Keratinocyte (primary cell): Measurements from ENCODE around the gene ISG15. TPM values are rescaled to one million over a fixed set of nuclear protein-coding genes. Genes with fewer than 3 reads are reported as not detected.

Source experiments
- DNase-seq: peaks from one replicate; pipeline ENCODE4 v3.0.0-alpha.2; 2011; ENCODE audit warnings: low read depth, missing footprints, low spot score
- FAIRE-seq: peaks from 2 replicates; lab custom pipeline; 2011; peaks lifted over from hg19 to GRCh38; lab: Jason Lieb, UNC
- H2AFZ ChIP-seq: 2 replicates; pipeline ENCODE4 v1.6.0; 2012; ENCODE audit warnings: low read length, control low read depth, inconsistent platforms; ENCODE audit not compliant: control insufficient read depth
- H3K27ac ChIP-seq: 2 replicates; pipeline ENCODE4 v1.5.1; 2011; ENCODE audit warnings: low read length; ENCODE audit not compliant: control insufficient read depth, insufficient read depth
- H3K27me3 ChIP-seq: 3 replicates; pipeline ENCODE4 v1.6.0; 2011; ENCODE audit warnings: low read length; ENCODE audit not compliant: control insufficient read depth, insufficient read depth; ENCODE audit errors: extremely low read depth
- H3K36me3 ChIP-seq, 2 experiments: 2 replicates in 1 of 2; 3 replicates in 1 of 2; pipeline ENCODE4 v1.5.1; 2011; ENCODE audit warnings: low read length in 2 of 2, mild to moderate bottlenecking in 1 of 2; ENCODE audit not compliant: control insufficient read depth in 2 of 2, insufficient read depth in 2 of 2; ENCODE audit errors: extremely low read depth in 1 of 2
- H3K4me1 ChIP-seq: 3 replicates; pipeline ENCODE4 v1.5.1; 2011; ENCODE audit warnings: low read length; ENCODE audit not compliant: control insufficient read depth, insufficient read depth; ENCODE audit errors: extremely low read depth
- H3K4me2 ChIP-seq: 3 replicates; pipeline ENCODE4 v1.6.0; 2011; ENCODE audit warnings: low read depth, low read length; ENCODE audit not compliant: control insufficient read depth, insufficient read depth; ENCODE audit errors: extremely low read depth
- H3K4me3 ChIP-seq, 3 experiments: fragments of 200-600 bp in 1 of 3; sonication (generic) in 1 of 3; 2 replicates in 2 of 3; 3 replicates in 1 of 3; pipeline ENCODE4 v1.5.1; 2011 to 2016; ENCODE audit warnings: low read length in 3 of 3, mild to moderate bottlenecking in 3 of 3, control low read depth in 2 of 3, inconsistent platforms in 1 of 3, low read depth in 1 of 3, mixed read lengths in 1 of 3, mixed run types in 1 of 3, moderate library complexity in 1 of 3; ENCODE audit not compliant: control insufficient read depth in 2 of 3, insufficient read depth in 2 of 3; ENCODE audit errors: extremely low read depth in 1 of 3
- H3K79me2 ChIP-seq: 2 replicates; pipeline ENCODE4 v1.6.0; 2012; ENCODE audit warnings: low read length; ENCODE audit not compliant: control insufficient read depth, insufficient read depth
- H3K9ac ChIP-seq: 3 replicates; pipeline ENCODE4 v1.6.0; 2011; ENCODE audit warnings: low read length; ENCODE audit not compliant: control insufficient read depth, insufficient read depth; ENCODE audit errors: extremely low read depth
- H3K9me1 ChIP-seq: 3 replicates; pipeline ENCODE4 v1.6.0; 2011; ENCODE audit warnings: low read length; ENCODE audit not compliant: control insufficient read depth, insufficient read depth; ENCODE audit errors: extremely low read depth
- H3K9me3 ChIP-seq: 2 replicates; pipeline ENCODE4 v1.5.1; 2012; ENCODE audit warnings: low read depth, low read length; ENCODE audit not compliant: control insufficient read depth
- H4K20me1 ChIP-seq: 3 replicates; pipeline ENCODE4 v1.6.0; 2011; ENCODE audit warnings: low read length; ENCODE audit not compliant: control insufficient read depth, insufficient read depth; ENCODE audit errors: extremely low read depth
- CTCF ChIP-seq, 3 experiments: IDR thresholded peaks in 1 of 3; conservative IDR thresholded peaks in 1 of 3; optimal IDR thresholded peaks in 1 of 3; 2 replicates in 2 of 3; 3 replicates in 1 of 3; pipeline versions ENCODE3 to v1.5.1; 2011; ENCODE audit warnings: low read length in 3 of 3, mild to moderate bottlenecking in 3 of 3, moderate library complexity in 2 of 3, control low read depth in 1 of 3, inconsistent platforms in 1 of 3; ENCODE audit not compliant: insufficient read depth in 2 of 3; ENCODE audit errors: extremely low read depth in 1 of 3
- EZH2 ChIP-seq: IDR thresholded peaks from one replicate; pipeline ENCODE4 v1.6.1; 2012; ENCODE audit warnings: inconsistent platforms, mild to moderate bottlenecking, low read length, moderate library complexity
- dilution Hi-C: fragments of 300-500 bp; cut with MboI; formaldehyde crosslinking; loops from one replicate; pipeline ENCODE4 v1.7.0; 2020; ENCODE audit warnings: low sequenced_read_pairs; ENCODE audit not compliant: extremely low pct_ligation_motif_present
- polyA plus RNA-seq, 5 experiments: library from polyadenylated mRNA; depleted of rRNA in 3 of 5; stranded (reverse) in 3 of 5; stranded (forward) in 1 of 5; unstranded in 1 of 5; fragments of >200 nt; gene quantifications; 1 replicate in 1 of 5; 2 replicates in 3 of 5; 3 replicates in 1 of 5; pipeline versions ENCODE4 v1.2.1 to v1.2.3, GENCODE V29; 2011 to 2012; ENCODE audit warnings: missing spikeins in 2 of 5, low read depth in 1 of 5, low replicate concordance in 1 of 5

ISG15 gene
- polyA plus RNA-seq, 1 donor (not counting 4 experiments of a cell fraction or from before 2014, with no cell fraction given), result 246 TPM

DNA sequence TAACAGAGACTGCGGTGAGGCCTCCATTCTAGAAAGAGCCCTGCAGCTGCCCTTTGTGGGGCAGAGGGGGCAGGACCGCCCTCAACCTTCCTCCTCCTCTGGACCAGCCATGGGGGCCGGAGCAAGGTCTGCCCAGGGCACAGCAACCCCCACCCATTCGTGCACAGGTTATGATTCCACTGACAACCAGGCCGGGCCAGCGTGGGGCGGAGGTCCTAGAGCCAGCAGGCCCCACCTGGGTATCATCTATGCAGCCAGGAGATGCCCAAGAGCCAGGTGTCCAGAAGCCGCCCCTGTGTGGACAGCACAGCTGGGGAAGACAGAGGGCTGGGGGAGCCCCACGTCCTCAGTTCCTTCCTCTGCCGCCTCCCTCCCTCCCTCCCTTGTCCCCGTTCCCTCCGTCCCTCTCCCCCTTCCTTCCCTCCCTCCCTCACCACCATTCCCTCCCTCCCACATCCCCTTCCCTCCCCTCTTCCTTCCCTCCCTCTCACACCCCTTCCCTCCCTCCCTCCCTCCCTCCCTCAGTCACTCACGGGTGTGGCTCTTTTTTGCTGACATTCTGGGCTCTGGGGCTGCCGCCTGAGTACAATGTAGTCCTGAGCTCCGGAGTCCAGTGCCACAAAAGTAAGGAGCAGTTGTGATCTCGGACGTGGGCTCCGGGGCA, 48.5 kb downstream of the ISG15 start:
- Histone ChIP-seq H3K9ac (no peak overlapping the region), H3K36me3 (no peaks in the 10 kb centered on the region), H3K9me1 (no peaks in the 10 kb centered on the region), H4K20me1 (peaks cover 4% of the 10 kb centered on the region), H3K27ac (no peak overlapping the region), H3K4me1 (peaks cover 24% of the 10 kb centered on the region), H3K9me3 (no peaks in the 10 kb centered on the region), H3K4me3 (no peak overlapping the region), H3K4me2 (no peak overlapping the region), H3K79me2 (no peaks in the 10 kb centered on the region), H2AFZ (no peak overlapping the region), H3K27me3 (peaks cover 31% of the 10 kb centered on the region)
- DNase-seq (no peak), FAIRE-seq (no peak)
- TF ChIP-seq CTCF (optimal IDR thresholded peaks at IDR 0.05 in 1 of 3, IDR thresholded peaks at IDR 0.05 in 1 of 3, conservative IDR thresholded peaks at IDR 0.05 in 1 of 3; ENCODE audit: extremely low read depth in 1 of 3, insufficient read depth in 2 of 3, low read length in 3 of 3) (no peak), EZH2 (no peak)
- dilution Hi-C loops, result no loop called here

DNA sequence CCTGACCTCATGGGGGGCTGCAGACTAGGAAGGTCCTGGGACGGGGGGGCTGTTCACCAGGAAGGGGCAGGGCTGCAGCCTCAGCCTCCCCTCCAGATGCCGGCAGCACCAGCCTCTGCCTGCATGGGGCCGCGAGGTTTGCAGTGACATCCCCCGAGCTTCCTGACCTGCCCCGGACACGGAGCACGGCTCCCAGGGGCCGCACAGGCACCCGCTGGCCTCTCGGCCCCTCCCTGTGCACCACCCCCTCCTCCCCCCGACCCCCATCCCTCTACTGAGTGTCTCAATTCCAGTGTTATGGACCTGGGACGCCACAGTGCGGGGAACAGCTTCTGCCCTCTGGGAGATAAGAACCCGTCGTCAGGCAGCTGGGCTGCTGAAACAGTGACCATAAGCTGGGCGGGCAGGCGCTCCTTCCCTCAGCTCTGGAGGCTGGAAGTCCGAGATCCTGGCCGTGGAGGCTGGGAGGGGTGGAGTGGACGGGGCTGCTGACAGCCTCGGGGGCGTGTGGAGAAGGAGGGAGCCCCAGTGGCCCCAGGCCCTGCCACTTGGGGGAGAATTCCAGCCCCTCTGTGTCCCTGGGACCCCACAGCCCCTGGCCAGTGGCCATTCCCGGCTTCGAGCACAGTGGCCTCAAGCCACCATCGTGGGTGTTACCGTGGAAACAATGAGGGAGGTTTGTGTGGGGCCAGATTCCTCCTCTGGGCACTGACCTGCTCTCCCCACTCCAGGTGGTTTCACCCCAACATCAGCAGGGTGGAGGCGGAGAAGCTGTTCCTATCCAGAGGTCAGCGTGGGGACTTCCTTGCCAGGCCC, 49.3 kb downstream of the ISG15 start:
- Histone ChIP-seq H3K36me3 (no peaks in the 10 kb centered on the region), H3K9me1 (no peaks in the 10 kb centered on the region), H3K27ac (no peak overlapping the region), H3K4me1 (peaks cover 24% of the 10 kb centered on the region), H3K9me3 (no peaks in the 10 kb centered on the region), H3K4me2 (no peak overlapping the region), H3K27me3 (peaks cover 34% of the 10 kb centered on the region), H2AFZ (no peak overlapping the region), H3K4me3 (no peak overlapping the region), H3K9ac (no peak overlapping the region), H4K20me1 (no peaks in the 10 kb centered on the region), H3K79me2 (no peaks in the 10 kb centered on the region)
- TF ChIP-seq EZH2, result no peak
- no peak for TF ChIP-seq CTCF (optimal IDR thresholded peaks at IDR 0.05 in 1 of 3, IDR thresholded peaks at IDR 0.05 in 1 of 3, conservative IDR thresholded peaks at IDR 0.05 in 1 of 3; ENCODE audit: extremely low read depth in 1 of 3, insufficient read depth in 2 of 3, low read length in 3 of 3)
- no peak for DNase-seq
- dilution Hi-C loops, result no loop called here
- FAIRE-seq, result no peak
